ENCODE measurements around the gene CIART. TPM values are rescaled to one million over a fixed set of nuclear protein-coding genes. Genes with fewer than 3 reads are reported as not detected.
A peak's percentile ranks its signal among the peaks of the same experiment; 100 is the strongest.

The CIART gene
- total RNA-seq, 2 donors from 2014 or later, result 0.69 to 1.6 TPM

DNA sequence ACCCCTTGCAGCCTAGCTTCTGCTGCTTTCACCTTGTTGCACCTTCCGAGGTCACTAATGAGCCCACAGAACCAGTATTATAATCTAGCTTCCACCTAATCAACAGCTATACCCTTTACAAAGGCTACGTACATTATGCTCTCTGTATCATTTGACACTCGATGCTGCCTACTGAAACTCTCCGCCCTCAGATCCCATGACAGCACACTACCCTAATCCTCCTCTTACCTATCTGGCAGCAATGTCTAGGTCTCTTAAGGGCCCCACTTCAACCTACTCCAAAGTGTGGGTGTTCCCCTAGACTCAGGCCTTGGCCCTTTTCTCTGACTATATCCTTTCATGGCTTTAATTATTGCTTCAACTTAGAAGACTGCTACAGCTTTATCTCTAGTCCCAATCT lies 6.5 kb downstream of the CIART start:
- intact Hi-C loops (cut with DNase I), result no loop called here
- TF ChIP-seq, protein P1, sequence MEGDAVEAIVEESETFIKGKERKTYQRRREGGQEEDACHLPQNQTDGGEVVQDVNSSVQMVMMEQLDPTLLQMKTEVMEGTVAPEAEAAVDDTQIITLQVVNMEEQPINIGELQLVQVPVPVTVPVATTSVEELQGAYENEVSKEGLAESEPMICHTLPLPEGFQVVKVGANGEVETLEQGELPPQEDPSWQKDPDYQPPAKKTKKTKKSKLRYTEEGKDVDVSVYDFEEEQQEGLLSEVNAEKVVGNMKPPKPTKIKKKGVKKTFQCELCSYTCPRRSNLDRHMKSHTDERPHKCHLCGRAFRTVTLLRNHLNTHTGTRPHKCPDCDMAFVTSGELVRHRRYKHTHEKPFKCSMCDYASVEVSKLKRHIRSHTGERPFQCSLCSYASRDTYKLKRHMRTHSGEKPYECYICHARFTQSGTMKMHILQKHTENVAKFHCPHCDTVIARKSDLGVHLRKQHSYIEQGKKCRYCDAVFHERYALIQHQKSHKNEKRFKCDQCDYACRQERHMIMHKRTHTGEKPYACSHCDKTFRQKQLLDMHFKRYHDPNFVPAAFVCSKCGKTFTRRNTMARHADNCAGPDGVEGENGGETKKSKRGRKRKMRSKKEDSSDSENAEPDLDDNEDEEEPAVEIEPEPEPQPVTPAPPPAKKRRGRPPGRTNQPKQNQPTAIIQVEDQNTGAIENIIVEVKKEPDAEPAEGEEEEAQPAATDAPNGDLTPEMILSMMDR (IDR thresholded peaks at IDR 0.05), result no peak

DNA sequence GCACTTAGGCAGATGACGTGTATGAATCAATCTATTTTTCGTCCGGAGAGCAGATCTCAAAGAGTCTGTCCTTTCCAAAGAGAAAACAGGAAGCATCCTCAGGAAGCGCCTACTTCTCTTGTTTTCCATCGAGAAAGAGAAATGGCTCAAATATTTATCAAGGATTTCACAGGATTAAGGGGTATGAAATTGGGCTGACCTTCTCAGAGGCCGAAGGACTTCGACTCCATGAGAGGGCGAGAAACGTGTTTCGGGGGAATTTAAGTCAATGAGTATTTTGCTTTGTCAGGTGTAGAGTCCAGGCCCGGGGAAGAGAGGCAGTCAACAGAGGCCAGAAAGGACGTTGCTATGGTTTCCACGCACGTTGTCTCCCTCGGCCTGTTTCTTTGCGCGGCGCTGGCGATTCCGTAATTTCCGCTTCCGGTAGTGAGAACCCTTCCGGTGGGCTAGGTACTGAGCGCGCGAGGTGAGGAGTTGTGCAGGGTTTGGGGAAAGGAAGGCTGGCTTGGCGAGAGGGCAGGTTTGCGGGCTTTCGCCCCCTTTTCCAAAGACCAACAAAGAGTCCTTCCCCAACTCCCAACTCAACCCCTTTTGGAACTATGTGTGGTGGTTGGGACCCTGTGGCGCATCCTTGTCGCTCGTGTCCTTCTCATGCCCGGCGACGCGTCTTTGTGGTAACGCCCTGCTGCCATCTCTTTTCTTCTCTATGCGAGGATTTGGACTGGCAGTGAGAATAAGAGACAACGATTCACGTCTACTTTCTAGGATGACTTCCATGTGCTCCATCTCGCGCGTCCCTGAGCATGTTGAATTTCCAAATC lies 11.3 kb downstream of the CIART start, which contains the start of gene MRPS21:
MRPS21 (plus strand) TSS at position 429 of the 821 bp plus-strand sequence. CDS start 506 bp downstream, outside the sequence.
- peak within 1 kb of the TSS; percentile 53 to 71 for H3K9ac ChIP-seq (ENCODE audit: low read depth in 2 of 2, low read length in 2 of 2)
- TF ChIP-seq, protein P1 (IDR thresholded peaks at IDR 0.05), result no peak
- H3K4me3 ChIP-seq, result peak within 1 kb of the TSS; percentile 88
- no peaks in the 10 kb centered on the region for H3K27me3 ChIP-seq
- H3K9me3 ChIP-seq, result no peaks in the 10 kb centered on the region
- intact Hi-C loops (cut with DNase I), result no loop called here
- H3K4me1 ChIP-seq, result no peaks in the 10 kb centered on the region
- no peaks in the 10 kb centered on the region for H3K36me3 ChIP-seq
- peak; percentile 93 for DNase-seq
- H3K27ac ChIP-seq, result peak within 1 kb of the TSS; percentile 64

More for the DNA sequence above, 6.5 kb downstream of the CIART start:
- Histone ChIP-seq H3K27ac (no peak overlapping the region), H3K4me3 (no peak overlapping the region), H3K9ac (ENCODE audit: low read depth in 2 of 2, low read length in 2 of 2) (no peak overlapping the region), H3K36me3 (no peaks in the 10 kb centered on the region), H3K27me3 (no peaks in the 10 kb centered on the region), H3K9me3 (no peaks in the 10 kb centered on the region), H3K4me1 (no peaks in the 10 kb centered on the region)
- DNase-seq, result no peak

DNA sequence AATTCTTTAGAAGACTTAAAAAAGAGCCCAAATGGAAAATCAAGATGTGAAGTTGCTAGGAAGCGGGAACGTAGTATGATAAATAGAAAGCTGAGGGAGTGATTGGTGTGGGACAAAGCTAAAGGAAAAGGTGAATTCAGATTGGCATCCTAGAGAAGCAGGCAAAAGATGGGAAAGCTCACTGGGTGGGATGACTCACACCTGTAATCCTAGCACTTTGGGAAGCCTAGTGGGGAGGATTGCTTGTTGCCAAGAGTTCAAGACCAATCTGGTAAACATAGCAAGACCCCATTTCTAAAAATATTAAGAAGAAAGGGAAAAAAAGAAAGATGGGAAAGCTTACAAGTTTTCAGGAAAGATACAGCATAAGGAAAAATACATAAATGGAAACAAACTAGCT lies 13.1 kb downstream of the CIART start:
- intact Hi-C loops (cut with DNase I), result no loop called here
- no peak overlapping the region for H3K4me3 ChIP-seq
- no peaks in the 10 kb centered on the region for H3K4me1 ChIP-seq
- TF ChIP-seq, protein P1 (IDR thresholded peaks at IDR 0.05), result no peak
- no peak overlapping the region for H3K9ac ChIP-seq (ENCODE audit: low read depth in 2 of 2, low read length in 2 of 2)
- no peak overlapping the region for H3K27ac ChIP-seq
- no peaks in the 10 kb centered on the region for H3K9me3 ChIP-seq
- H3K27me3 ChIP-seq, result no peaks in the 10 kb centered on the region
- H3K36me3 ChIP-seq, result no peaks in the 10 kb centered on the region
- DNase-seq, result no peak

DNA sequence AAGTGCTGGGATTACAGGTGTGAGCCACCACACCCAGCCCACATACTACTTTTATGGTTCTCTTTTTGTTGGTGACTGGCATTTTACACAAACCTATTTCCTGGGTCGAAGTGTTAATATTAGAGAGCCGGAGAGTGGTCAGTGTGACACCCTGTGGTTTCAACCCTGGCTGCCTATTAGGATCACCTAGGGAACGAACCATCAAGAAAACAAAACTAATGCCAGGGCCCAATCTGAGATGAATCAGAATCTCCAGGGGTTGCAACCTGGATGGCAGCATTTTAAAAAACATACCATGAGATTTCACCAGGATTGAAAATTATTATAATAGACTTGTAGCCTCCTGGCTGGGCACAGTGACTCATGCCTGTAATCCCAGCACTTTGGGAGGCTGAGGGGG lies 17.4 kb downstream of the CIART start:
- no peak overlapping the region for H3K27ac ChIP-seq
- H3K9ac ChIP-seq (ENCODE audit: low read depth in 2 of 2, low read length in 2 of 2), result no peak overlapping the region
- no peaks in the 10 kb centered on the region for H3K9me3 ChIP-seq
- no peaks in the 10 kb centered on the region for H3K4me1 ChIP-seq
- H3K4me3 ChIP-seq, result no peak overlapping the region
- no peak for DNase-seq
- intact Hi-C loops (cut with DNase I), result no loop called here
- no peaks in the 10 kb centered on the region for H3K36me3 ChIP-seq
- no peaks in the 10 kb centered on the region for H3K27me3 ChIP-seq
- TF ChIP-seq, protein P1 (IDR thresholded peaks at IDR 0.05), result no peak

DNA sequence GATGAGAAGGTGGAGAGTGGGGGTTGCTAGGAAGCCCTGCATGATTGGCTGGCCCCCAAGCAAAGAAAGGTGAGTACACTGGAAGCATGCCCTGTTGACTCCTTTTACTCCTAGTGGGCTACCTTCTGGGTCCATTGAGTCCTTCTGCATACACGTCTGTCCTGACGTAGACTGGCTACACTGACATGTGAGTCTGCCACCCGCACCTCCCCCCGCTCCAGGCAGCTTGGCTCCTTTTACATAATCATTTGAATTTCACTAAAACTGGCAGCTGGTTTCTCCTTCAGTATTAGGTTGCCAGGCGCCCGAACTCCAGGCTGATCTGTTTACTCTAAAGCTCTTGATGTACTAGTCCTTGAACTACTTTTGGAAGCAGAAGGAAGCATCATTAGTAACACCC lies 20.0 kb downstream of the CIART start:
- Histone ChIP-seq H3K9me3 (no peaks in the 10 kb centered on the region), H3K27me3 (no peaks in the 10 kb centered on the region), H3K4me3 (no peak overlapping the region), H3K9ac (ENCODE audit: low read depth in 2 of 2, low read length in 2 of 2) (no peak overlapping the region), H3K27ac (no peak overlapping the region), H3K4me1 (no peaks in the 10 kb centered on the region), H3K36me3 (no peaks in the 10 kb centered on the region)
- TF ChIP-seq, protein P1 (IDR thresholded peaks at IDR 0.05), result no peak
- intact Hi-C loops (cut with DNase I), result no loop called here
- no peak for DNase-seq
